Keratinocyte (primary cell): Measurements from ENCODE around the gene SPTBN1. TPM values are rescaled to one million over a fixed set of nuclear protein-coding genes. Genes with fewer than 3 reads are reported as not detected.

ENCODE experiments used
- DNase-seq: peaks from one replicate; pipeline ENCODE4 v3.0.0-alpha.2; 2011; ENCODE audit warnings: low read depth, missing footprints, low spot score
- FAIRE-seq: peaks from 2 replicates; lab custom pipeline; 2011; peaks lifted over from hg19 to GRCh38; lab: Jason Lieb, UNC
- H2AFZ ChIP-seq: 2 replicates; pipeline ENCODE4 v1.6.0; 2012; ENCODE audit warnings: low read length, control low read depth, inconsistent platforms; ENCODE audit not compliant: control insufficient read depth
- H3K27ac ChIP-seq: 2 replicates; pipeline ENCODE4 v1.5.1; 2011; ENCODE audit warnings: low read length; ENCODE audit not compliant: control insufficient read depth, insufficient read depth
- H3K27me3 ChIP-seq: 3 replicates; pipeline ENCODE4 v1.6.0; 2011; ENCODE audit warnings: low read length; ENCODE audit not compliant: control insufficient read depth, insufficient read depth; ENCODE audit errors: extremely low read depth
- H3K36me3 ChIP-seq, 2 experiments: 2 replicates in 1 of 2; 3 replicates in 1 of 2; pipeline ENCODE4 v1.5.1; 2011; ENCODE audit warnings: low read length in 2 of 2, mild to moderate bottlenecking in 1 of 2; ENCODE audit not compliant: control insufficient read depth in 2 of 2, insufficient read depth in 2 of 2; ENCODE audit errors: extremely low read depth in 1 of 2
- H3K4me1 ChIP-seq: 3 replicates; pipeline ENCODE4 v1.5.1; 2011; ENCODE audit warnings: low read length; ENCODE audit not compliant: control insufficient read depth, insufficient read depth; ENCODE audit errors: extremely low read depth
- H3K4me2 ChIP-seq: 3 replicates; pipeline ENCODE4 v1.6.0; 2011; ENCODE audit warnings: low read depth, low read length; ENCODE audit not compliant: control insufficient read depth, insufficient read depth; ENCODE audit errors: extremely low read depth
- H3K4me3 ChIP-seq, 3 experiments: fragments of 200-600 bp in 1 of 3; sonication (generic) in 1 of 3; 2 replicates in 2 of 3; 3 replicates in 1 of 3; pipeline ENCODE4 v1.5.1; 2011 to 2016; ENCODE audit warnings: low read length in 3 of 3, mild to moderate bottlenecking in 3 of 3, control low read depth in 2 of 3, inconsistent platforms in 1 of 3, low read depth in 1 of 3, mixed read lengths in 1 of 3, mixed run types in 1 of 3, moderate library complexity in 1 of 3; ENCODE audit not compliant: control insufficient read depth in 2 of 3, insufficient read depth in 2 of 3; ENCODE audit errors: extremely low read depth in 1 of 3
- H3K79me2 ChIP-seq: 2 replicates; pipeline ENCODE4 v1.6.0; 2012; ENCODE audit warnings: low read length; ENCODE audit not compliant: control insufficient read depth, insufficient read depth
- H3K9ac ChIP-seq: 3 replicates; pipeline ENCODE4 v1.6.0; 2011; ENCODE audit warnings: low read length; ENCODE audit not compliant: control insufficient read depth, insufficient read depth; ENCODE audit errors: extremely low read depth
- H3K9me1 ChIP-seq: 3 replicates; pipeline ENCODE4 v1.6.0; 2011; ENCODE audit warnings: low read length; ENCODE audit not compliant: control insufficient read depth, insufficient read depth; ENCODE audit errors: extremely low read depth
- H3K9me3 ChIP-seq: 2 replicates; pipeline ENCODE4 v1.5.1; 2012; ENCODE audit warnings: low read depth, low read length; ENCODE audit not compliant: control insufficient read depth
- H4K20me1 ChIP-seq: 3 replicates; pipeline ENCODE4 v1.6.0; 2011; ENCODE audit warnings: low read length; ENCODE audit not compliant: control insufficient read depth, insufficient read depth; ENCODE audit errors: extremely low read depth
- EZH2 ChIP-seq: IDR thresholded peaks from one replicate; pipeline ENCODE4 v1.6.1; 2012; ENCODE audit warnings: inconsistent platforms, mild to moderate bottlenecking, low read length, moderate library complexity
- dilution Hi-C: fragments of 300-500 bp; cut with MboI; formaldehyde crosslinking; loops from one replicate; pipeline ENCODE4 v1.7.0; 2020; ENCODE audit warnings: low sequenced_read_pairs; ENCODE audit not compliant: extremely low pct_ligation_motif_present
- polyA plus RNA-seq, 5 experiments: library from polyadenylated mRNA; depleted of rRNA in 3 of 5; stranded (reverse) in 3 of 5; stranded (forward) in 1 of 5; unstranded in 1 of 5; fragments of >200 nt; gene quantifications; 1 replicate in 1 of 5; 2 replicates in 3 of 5; 3 replicates in 1 of 5; pipeline versions ENCODE4 v1.2.1 to v1.2.3, GENCODE V29; 2011 to 2012; ENCODE audit warnings: missing spikeins in 2 of 5, low read depth in 1 of 5, low replicate concordance in 1 of 5
- TF ChIP-seq, protein P1 (sequence below), 3 experiments: IDR thresholded peaks in 1 of 3; conservative IDR thresholded peaks in 1 of 3; optimal IDR thresholded peaks in 1 of 3; 2 replicates in 2 of 3; 3 replicates in 1 of 3; pipeline versions ENCODE3 to v1.5.1; 2011; ENCODE audit warnings: low read length in 3 of 3, mild to moderate bottlenecking in 3 of 3, moderate library complexity in 2 of 3, control low read depth in 1 of 3, inconsistent platforms in 1 of 3; ENCODE audit not compliant: insufficient read depth in 2 of 3; ENCODE audit errors: extremely low read depth in 1 of 3

The SPTBN1 gene
- polyA plus RNA-seq, 1 donor (not counting 4 experiments of a cell fraction or from before 2014, with no cell fraction given), result 40.0 TPM

DNA sequence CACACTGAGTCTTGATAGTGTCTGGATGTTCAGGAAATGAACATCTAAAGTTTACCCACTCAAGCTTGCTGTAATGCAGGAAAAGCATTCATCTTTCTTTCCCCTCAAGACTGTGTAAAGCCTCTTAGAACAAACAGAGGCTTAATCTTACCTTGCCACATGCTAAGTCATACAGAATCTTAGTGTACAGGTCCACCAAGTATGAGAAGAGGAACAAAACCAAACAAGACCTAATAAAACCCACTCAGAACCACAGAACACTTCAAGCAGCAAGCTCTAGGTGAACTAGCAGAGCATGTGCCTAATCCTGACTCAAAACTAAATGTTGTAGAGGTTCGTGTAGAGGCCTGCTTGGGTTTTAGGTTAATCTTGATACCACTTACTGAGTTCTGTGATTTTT, 97.6 kb downstream of the SPTBN1 start:
- H3K4me2 ChIP-seq, result no peak overlapping the region
- dilution Hi-C loops, result no loop called here
- H3K4me3 ChIP-seq, result no peak overlapping the region
- H3K9me3 ChIP-seq, result no peaks in the 10 kb centered on the region
- TF ChIP-seq, protein P1, sequence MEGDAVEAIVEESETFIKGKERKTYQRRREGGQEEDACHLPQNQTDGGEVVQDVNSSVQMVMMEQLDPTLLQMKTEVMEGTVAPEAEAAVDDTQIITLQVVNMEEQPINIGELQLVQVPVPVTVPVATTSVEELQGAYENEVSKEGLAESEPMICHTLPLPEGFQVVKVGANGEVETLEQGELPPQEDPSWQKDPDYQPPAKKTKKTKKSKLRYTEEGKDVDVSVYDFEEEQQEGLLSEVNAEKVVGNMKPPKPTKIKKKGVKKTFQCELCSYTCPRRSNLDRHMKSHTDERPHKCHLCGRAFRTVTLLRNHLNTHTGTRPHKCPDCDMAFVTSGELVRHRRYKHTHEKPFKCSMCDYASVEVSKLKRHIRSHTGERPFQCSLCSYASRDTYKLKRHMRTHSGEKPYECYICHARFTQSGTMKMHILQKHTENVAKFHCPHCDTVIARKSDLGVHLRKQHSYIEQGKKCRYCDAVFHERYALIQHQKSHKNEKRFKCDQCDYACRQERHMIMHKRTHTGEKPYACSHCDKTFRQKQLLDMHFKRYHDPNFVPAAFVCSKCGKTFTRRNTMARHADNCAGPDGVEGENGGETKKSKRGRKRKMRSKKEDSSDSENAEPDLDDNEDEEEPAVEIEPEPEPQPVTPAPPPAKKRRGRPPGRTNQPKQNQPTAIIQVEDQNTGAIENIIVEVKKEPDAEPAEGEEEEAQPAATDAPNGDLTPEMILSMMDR (optimal IDR thresholded peaks at IDR 0.05 in 1 of 3, IDR thresholded peaks at IDR 0.05 in 1 of 3, conservative IDR thresholded peaks at IDR 0.05 in 1 of 3; ENCODE audit: extremely low read depth in 1 of 3, insufficient read depth in 2 of 3, low read length in 3 of 3), result no peak
- no peak for TF ChIP-seq EZH2
- FAIRE-seq (no peak), DNase-seq (no peak)
- H3K4me1 ChIP-seq, result peaks cover 29% of the 10 kb centered on the region
- no peaks in the 10 kb centered on the region for H3K36me3 ChIP-seq
- no peak overlapping the region for H2AFZ ChIP-seq
- H4K20me1 ChIP-seq, result no peaks in the 10 kb centered on the region
- H3K9me1 ChIP-seq, result no peaks in the 10 kb centered on the region
- H3K27me3 ChIP-seq, result no peaks in the 10 kb centered on the region
- H3K9ac ChIP-seq, result no peak overlapping the region
- H3K27ac ChIP-seq, result no peak overlapping the region
- H3K79me2 ChIP-seq, result peaks cover 3% of the 10 kb centered on the region

DNA sequence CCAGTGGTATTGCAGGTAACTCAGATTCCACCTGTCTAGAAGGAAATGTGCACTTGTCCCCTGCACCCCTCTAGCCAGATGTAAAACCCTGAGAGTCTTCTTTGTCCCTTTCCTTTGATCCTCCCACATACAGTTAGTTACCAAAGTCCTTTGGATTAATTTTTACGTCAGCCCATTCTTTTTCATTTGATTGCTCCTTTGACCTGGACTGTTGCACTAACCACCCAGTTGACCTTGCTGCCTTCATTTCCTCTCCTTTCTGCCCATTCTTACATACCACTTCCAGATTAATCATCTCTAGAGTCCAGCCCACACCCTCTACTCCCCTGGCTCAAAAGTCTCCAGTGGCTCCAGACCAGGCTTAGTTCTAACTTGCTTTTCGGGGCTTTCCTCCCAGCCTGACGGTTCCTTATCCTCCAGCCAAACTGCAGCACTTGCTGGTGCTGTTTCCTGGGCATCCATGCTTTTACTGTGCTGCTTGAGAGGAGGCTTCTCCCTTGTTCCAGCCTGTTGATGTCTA, 99.3 kb downstream of the SPTBN1 start:
- H3K4me2 ChIP-seq, result no peak overlapping the region
- H2AFZ ChIP-seq, result no peak overlapping the region
- H3K4me3 ChIP-seq, result no peak overlapping the region
- H3K9me1 ChIP-seq, result no peaks in the 10 kb centered on the region
- dilution Hi-C loops, result no loop called here
- no peak for TF ChIP-seq EZH2
- TF ChIP-seq, protein P1 (optimal IDR thresholded peaks at IDR 0.05 in 1 of 3, IDR thresholded peaks at IDR 0.05 in 1 of 3, conservative IDR thresholded peaks at IDR 0.05 in 1 of 3; ENCODE audit: extremely low read depth in 1 of 3, insufficient read depth in 2 of 3, low read length in 3 of 3), result no peak
- FAIRE-seq (no peak), DNase-seq (no peak)
- peaks cover 20% of the 10 kb centered on the region for H3K4me1 ChIP-seq
- H4K20me1 ChIP-seq, result no peaks in the 10 kb centered on the region
- no peaks in the 10 kb centered on the region for H3K36me3 ChIP-seq
- no peak overlapping the region for H3K27ac ChIP-seq
- H3K79me2 ChIP-seq, result peaks cover 17% of the 10 kb centered on the region
- H3K9me3 ChIP-seq, result no peaks in the 10 kb centered on the region
- H3K27me3 ChIP-seq, result no peaks in the 10 kb centered on the region
- no peak overlapping the region for H3K9ac ChIP-seq
